ENCODE results near the gene SURF1. TPM values are rescaled to one million over a fixed set of nuclear protein-coding genes. Genes with fewer than 3 reads are reported as not detected.

SURF1 gene
- total RNA-seq, 1 donor from 2014 or later: 44.5 TPM

DNA sequence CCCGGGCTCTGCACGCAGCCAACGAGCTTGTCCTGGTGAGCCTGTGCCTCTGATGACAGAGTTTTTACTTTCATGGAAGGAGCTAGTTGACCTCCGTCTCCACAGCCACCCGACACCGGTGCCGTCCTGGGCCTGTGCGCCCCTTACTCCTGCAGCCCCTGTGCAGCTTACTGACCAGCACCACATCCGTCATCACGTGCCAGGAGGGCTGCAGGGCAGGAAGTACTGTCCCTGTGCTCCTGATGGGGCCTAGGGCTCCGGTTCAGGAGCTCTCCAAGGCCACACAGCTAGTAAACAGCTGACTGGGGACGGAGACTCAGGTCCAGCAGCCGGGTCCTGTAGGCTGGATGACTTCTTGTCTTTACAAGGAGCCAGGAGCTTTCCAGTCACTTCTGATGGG, 30.1 kb upstream of the SURF1 start:
- no peak for FAIRE-seq
- no peaks in the 10 kb centered on the region for H3K27me3 ChIP-seq (ENCODE audit: control insufficient read depth, insufficient read depth, low read length)
- no peak overlapping the region for H3K4me3 ChIP-seq (ENCODE audit: low read depth, low read length)
- DNase-seq (ENCODE audit: low read depth): no peak
- H3K36me3 ChIP-seq (ENCODE audit: control insufficient read depth, insufficient read depth, low read length): no peaks in the 10 kb centered on the region
- TF ChIP-seq, protein P1, sequence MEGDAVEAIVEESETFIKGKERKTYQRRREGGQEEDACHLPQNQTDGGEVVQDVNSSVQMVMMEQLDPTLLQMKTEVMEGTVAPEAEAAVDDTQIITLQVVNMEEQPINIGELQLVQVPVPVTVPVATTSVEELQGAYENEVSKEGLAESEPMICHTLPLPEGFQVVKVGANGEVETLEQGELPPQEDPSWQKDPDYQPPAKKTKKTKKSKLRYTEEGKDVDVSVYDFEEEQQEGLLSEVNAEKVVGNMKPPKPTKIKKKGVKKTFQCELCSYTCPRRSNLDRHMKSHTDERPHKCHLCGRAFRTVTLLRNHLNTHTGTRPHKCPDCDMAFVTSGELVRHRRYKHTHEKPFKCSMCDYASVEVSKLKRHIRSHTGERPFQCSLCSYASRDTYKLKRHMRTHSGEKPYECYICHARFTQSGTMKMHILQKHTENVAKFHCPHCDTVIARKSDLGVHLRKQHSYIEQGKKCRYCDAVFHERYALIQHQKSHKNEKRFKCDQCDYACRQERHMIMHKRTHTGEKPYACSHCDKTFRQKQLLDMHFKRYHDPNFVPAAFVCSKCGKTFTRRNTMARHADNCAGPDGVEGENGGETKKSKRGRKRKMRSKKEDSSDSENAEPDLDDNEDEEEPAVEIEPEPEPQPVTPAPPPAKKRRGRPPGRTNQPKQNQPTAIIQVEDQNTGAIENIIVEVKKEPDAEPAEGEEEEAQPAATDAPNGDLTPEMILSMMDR (IDR thresholded peaks at IDR 0.05; ENCODE audit: insufficient read depth, low read length, severe bottlenecking): no peak

- Histone ChIP-seq H3K36me3 (ENCODE audit: control insufficient read depth, insufficient read depth, low read length) (no peaks in the 10 kb centered on the region), H3K27me3 (ENCODE audit: control insufficient read depth, insufficient read depth, low read length) (no peaks in the 10 kb centered on the region), H3K4me3 (ENCODE audit: low read depth, low read length) (no peak overlapping the region)
- TF ChIP-seq, protein P1 (IDR thresholded peaks at IDR 0.05; ENCODE audit: insufficient read depth, low read length, severe bottlenecking): no peak
- no peak for DNase-seq (ENCODE audit: low read depth)
- FAIRE-seq: peak; percentile 92
Observed at GRCh38 chr9:133385452-133385851, 29.2 kb upstream of the SURF1 start.

DNA sequence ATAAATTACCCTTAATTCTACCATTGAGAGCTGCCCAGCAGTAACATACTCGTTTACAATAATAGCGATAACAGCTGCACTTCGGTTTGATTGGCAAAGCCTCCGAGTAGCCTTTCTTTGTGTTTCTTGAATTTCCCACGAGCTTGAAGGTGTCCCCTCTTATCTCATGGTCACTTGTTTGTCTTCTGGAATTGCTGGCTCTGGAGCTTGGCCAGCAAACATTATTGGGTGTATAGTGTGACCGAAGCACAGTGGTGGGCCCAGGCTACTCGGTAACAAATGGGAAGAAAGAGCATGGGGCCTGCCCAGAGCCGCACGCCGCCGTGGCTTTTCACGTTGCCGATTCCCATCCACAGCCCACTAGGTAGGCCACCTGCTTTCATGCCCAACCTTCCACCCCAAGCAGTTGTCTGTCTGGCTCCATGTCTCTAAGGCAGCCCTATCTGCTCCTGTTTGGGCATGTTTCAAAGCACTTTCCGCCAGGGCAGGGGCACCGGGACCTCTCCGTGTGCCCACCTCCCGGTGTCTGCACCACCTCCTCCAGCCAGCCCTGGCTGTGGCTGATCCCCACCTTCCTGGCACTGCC, 28.5 kb upstream of the SURF1 start:
- FAIRE-seq (no peak), DNase-seq (ENCODE audit: low read depth) (no peak)
- Histone ChIP-seq H3K4me3 (ENCODE audit: low read depth, low read length) (no peak overlapping the region), H3K27me3 (ENCODE audit: control insufficient read depth, insufficient read depth, low read length) (no peaks in the 10 kb centered on the region), H3K36me3 (ENCODE audit: control insufficient read depth, insufficient read depth, low read length) (no peaks in the 10 kb centered on the region)
- TF ChIP-seq, protein P1 (IDR thresholded peaks at IDR 0.05; ENCODE audit: insufficient read depth, low read length, severe bottlenecking): no peak

DNA sequence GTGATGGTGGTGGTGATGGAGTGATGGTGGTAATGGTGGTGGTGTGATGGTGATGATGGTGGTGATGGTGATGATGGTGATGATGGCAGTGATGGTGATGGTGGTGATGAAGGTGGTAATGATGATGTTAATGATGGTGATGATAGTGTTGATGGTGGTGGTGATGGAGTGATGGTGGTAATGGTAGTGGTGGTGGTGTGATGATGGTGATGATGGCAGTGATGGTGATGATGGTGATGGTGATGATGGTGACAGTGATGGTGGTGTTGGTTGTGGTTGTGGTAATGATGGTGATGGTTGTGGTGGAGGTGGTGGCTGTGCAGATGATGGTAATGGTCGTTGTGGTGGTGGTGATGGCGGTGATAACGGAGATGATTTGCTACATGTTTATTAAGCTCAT, 27.2 kb upstream of the SURF1 start:
- Histone ChIP-seq H3K4me3 (ENCODE audit: low read depth, low read length) (no peak overlapping the region), H3K27me3 (ENCODE audit: control insufficient read depth, insufficient read depth, low read length) (no peaks in the 10 kb centered on the region), H3K36me3 (ENCODE audit: control insufficient read depth, insufficient read depth, low read length) (no peaks in the 10 kb centered on the region)
- TF ChIP-seq, protein P1 (IDR thresholded peaks at IDR 0.05; ENCODE audit: insufficient read depth, low read length, severe bottlenecking): no peak
- DNase-seq (ENCODE audit: low read depth) (no peak), FAIRE-seq (no peak)

DNA sequence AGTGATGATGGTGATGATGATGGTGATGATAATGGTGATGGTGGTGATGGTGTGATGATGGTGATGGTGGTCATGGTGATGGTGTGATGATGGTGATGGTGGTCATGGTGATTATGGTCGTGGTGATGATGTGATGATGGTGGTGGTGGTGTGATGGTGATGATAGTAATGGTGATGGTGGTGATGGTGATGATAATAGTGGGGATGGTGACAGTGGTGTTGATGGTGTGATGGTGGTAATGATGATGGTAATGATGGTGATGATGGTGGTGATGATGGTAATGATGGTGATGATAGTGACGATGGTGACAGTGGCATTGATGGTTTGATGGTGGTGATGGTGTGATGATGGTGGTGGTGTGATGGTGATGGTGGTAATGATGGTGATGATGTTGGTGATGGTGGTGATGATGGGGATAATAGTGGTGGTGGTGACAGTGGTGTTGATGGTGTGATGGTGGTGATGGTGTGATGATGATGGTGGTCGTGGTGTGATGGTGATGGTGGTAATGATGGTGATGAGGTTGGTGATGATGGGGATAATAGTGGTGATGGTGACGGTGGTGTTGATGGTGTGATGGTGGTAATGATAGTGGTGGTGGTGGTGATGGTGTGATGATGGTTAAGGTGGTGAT, 26.3 kb upstream of the SURF1 start:
- FAIRE-seq: no peak

More for the DNA sequence above, 26.3 kb upstream of the SURF1 start:
- TF ChIP-seq, protein P1 (IDR thresholded peaks at IDR 0.05; ENCODE audit: insufficient read depth, low read length, severe bottlenecking): no peak
- no peak overlapping the region for H3K4me3 ChIP-seq (ENCODE audit: low read depth, low read length)
- no peaks in the 10 kb centered on the region for H3K36me3 ChIP-seq (ENCODE audit: control insufficient read depth, insufficient read depth, low read length)
- DNase-seq (ENCODE audit: low read depth): no peak
- no peaks in the 10 kb centered on the region for H3K27me3 ChIP-seq (ENCODE audit: control insufficient read depth, insufficient read depth, low read length)

Measured in bronchial epithelial cell (primary cell).